ENCODE data around the gene KSR1. TPM values are rescaled to one million over a fixed set of nuclear protein-coding genes. Genes with fewer than 3 reads are reported as not detected.

Gene KSR1
- total RNA-seq, 1 donor from 2014 or later, result 40.3 TPM

DNA sequence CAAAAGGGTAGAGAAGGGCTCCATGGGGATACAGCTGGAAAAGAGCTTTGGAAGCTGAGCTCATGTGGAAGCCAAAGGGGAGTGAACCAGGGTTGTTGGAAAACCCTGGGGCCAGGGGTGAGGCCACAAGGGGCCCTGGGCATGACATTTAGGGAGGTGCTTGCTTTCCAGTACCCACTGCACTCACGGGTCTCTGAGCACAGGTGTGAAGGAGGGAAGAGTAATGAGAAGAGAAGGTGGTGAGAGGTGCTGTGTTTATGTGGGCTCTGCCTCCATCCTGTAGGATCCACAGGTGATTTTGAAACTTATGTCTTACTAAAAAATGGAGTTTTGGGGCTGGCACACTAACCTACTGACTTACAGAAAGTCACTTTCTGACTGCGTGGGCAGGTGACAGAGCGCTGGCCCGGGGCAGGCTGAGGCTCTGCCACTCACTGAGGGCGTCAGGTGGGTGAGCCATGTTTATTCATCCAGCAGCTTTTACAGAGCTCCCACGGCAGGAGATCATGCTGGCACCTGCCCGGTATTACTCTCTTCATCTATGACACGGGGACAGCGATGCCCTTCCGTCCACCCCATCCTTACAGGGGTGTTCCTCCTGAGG is 18.9 kb downstream of the KSR1 start:
- H3K4me1 ChIP-seq, result peaks cover 71% of the 10 kb centered on the region
- no peak overlapping the region for H3K27ac ChIP-seq
- no peaks in the 10 kb centered on the region for H3K9me3 ChIP-seq
- H3K4me3 ChIP-seq, result no peak overlapping the region
- TF ChIP-seq POLR2A (IDR thresholded peaks at IDR 0.05) (no peak), POLR2AphosphoS5 (IDR thresholded peaks at IDR 0.05; ENCODE audit: insufficient read depth in 1 of 2, low read depth in 1 of 2) (no peak)
- TF ChIP-seq, protein P1, sequence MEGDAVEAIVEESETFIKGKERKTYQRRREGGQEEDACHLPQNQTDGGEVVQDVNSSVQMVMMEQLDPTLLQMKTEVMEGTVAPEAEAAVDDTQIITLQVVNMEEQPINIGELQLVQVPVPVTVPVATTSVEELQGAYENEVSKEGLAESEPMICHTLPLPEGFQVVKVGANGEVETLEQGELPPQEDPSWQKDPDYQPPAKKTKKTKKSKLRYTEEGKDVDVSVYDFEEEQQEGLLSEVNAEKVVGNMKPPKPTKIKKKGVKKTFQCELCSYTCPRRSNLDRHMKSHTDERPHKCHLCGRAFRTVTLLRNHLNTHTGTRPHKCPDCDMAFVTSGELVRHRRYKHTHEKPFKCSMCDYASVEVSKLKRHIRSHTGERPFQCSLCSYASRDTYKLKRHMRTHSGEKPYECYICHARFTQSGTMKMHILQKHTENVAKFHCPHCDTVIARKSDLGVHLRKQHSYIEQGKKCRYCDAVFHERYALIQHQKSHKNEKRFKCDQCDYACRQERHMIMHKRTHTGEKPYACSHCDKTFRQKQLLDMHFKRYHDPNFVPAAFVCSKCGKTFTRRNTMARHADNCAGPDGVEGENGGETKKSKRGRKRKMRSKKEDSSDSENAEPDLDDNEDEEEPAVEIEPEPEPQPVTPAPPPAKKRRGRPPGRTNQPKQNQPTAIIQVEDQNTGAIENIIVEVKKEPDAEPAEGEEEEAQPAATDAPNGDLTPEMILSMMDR (IDR thresholded peaks at IDR 0.05), result no peak
- H3K36me3 ChIP-seq, result no peaks in the 10 kb centered on the region
- H3K27me3 ChIP-seq, result no peaks in the 10 kb centered on the region
- intact Hi-C loops (cut with DNase I), result no loop called here
- no peak for DNase-seq (ENCODE audit: extremely low spot score in 2 of 2)

DNA sequence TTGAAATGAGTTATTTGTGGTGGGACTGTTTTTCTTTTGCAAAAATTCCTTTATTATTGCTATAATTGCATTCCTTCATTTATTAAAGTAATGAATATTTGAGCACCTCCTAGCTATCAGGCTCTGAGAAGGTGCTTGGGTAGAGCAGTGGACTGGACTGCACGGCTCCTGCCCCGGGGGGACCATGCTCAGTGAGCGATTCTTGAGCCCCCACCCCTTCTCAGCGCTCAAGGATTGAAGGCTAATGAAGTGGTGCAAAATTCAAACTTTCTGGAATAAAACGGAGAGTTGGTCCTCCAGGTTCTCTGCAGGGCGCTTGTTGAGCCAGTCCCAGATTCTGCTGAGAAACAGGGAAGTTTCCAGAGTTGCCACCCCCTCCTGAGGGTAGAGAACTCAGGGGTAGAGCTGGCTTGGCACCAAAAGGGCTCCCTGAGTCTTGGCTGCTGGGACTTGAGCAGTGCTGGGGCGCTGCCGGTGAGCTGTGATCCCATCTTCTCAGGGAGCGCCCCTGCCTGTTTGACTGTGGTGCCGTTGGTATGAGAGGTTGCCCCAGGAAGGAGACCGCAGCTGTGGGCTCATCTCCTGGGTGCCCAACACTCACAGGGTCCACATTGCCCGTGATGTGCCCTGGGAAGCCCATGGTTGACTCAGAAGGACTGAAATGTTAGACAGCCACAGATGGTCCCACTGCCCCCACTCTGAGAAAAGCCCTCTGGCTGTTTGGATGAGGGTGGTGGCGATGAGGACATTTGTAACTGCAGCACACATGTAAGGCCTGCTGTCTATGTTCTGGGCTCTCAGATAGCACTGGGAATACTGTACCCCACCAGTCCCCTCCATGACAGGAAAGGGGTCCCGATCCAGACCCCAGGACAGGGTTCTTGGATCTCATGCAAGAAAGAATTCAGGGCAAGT is 20.0 kb downstream of the KSR1 start:
- Histone ChIP-seq H3K27me3 (no peaks in the 10 kb centered on the region), H3K4me3 (no peak overlapping the region), H3K9me3 (no peaks in the 10 kb centered on the region), H3K4me1 (peaks cover 65% of the 10 kb centered on the region), H3K27ac (no peak overlapping the region), H3K36me3 (no peaks in the 10 kb centered on the region)
- TF ChIP-seq, protein P1 (IDR thresholded peaks at IDR 0.05), result no peak
- TF ChIP-seq POLR2A (IDR thresholded peaks at IDR 0.05) (no peak), POLR2AphosphoS5 (IDR thresholded peaks at IDR 0.05; ENCODE audit: insufficient read depth in 1 of 2, low read depth in 1 of 2) (no peak)
- no peak for DNase-seq (ENCODE audit: extremely low spot score in 2 of 2)
- intact Hi-C loops (cut with DNase I), result no loop called here

DNA sequence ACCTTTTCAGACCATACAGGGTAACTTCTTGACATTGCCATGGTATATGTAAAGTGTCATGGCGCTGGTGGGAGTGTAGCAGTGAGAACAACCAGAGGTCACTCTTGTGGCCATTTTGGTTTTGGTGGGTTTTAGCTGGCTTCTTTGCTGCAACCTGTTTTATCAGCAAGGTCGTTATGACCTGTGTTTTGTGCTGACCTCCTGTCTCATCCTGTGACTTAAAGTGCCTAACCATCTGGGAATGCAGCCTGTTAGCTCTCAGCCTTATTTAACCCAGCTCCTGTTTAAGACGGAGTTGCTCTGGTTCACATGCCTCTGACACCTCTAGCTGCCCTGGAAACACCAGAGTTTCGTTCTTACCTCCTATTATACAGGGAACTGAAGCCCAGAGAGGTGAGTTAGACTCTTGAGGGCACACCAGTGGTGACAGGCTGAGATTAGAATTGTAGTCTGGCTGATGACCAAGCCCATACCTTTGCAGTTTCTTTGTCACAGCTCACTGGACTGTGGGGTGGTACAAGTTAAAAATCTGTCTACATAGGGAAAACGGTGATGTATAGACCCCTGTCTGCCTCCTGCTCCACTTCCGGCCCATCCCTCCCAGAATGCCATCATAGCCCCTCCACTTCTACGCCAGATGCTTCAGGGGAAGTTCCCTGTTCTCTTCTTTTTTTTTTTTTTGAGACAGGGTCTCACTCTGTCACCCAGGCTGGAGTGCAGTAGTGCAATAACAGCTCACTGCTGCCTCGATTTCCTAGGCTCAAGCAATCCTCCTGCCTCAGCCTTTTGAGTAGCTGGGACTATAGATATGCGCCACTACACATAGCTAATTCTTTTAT is 21.0 kb downstream of the KSR1 start:
- Histone ChIP-seq H3K4me3 (no peak overlapping the region), H3K4me1 (peaks cover 55% of the 10 kb centered on the region), H3K27me3 (no peaks in the 10 kb centered on the region), H3K27ac (no peak overlapping the region), H3K36me3 (no peaks in the 10 kb centered on the region), H3K9me3 (no peaks in the 10 kb centered on the region)
- TF ChIP-seq, protein P1 (IDR thresholded peaks at IDR 0.05), result no peak
- no peak for TF ChIP-seq POLR2A (IDR thresholded peaks at IDR 0.05)
- DNase-seq (ENCODE audit: extremely low spot score in 2 of 2), result no peak
- intact Hi-C loops (cut with DNase I), result no loop called here

DNA sequence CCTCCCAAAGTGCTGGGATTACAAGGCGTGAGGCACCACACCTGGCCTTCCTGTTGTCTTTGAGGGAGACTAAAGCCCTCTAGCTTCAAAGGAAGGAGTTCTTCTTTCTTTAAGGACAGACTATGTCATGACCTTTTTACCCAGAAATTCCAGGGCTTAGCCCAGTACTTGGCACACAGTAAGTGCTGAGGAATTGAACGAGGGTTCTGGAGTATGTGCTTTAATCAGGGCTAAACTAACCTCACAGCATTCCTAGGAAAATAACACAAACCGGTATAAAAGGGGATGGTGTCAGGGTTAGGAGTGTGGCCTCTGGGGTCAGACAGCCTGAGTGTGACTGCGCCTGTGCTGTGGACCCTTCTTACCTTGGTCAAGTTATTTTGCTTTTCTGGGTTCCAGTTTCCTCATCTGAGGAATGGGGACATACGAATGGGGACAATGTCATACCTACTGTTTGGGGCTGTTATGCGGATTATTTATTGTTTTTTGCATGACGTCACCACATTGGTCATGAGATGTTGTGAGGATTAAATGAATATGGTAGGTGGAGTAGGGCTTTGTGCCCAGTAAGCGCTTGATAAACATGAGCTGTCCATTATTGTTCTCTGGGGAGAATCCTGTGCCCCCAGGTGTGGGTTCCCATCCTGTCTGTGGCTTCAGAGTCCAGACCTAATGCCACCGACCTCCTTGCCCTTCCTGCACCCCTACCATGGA is 21.9 kb downstream of the KSR1 start:
- no peak for TF ChIP-seq POLR2AphosphoS5 (IDR thresholded peaks at IDR 0.05; ENCODE audit: insufficient read depth in 1 of 2, low read depth in 1 of 2)
- TF ChIP-seq, protein P1 (IDR thresholded peaks at IDR 0.05), result no peak
- no peak for DNase-seq (ENCODE audit: extremely low spot score in 2 of 2)
- no peaks in the 10 kb centered on the region for H3K36me3 ChIP-seq
- no peak overlapping the region for H3K4me3 ChIP-seq
- H3K27me3 ChIP-seq, result no peaks in the 10 kb centered on the region
- H3K4me1 ChIP-seq, result peaks cover 52% of the 10 kb centered on the region
- H3K9me3 ChIP-seq, result no peaks in the 10 kb centered on the region
- no peak overlapping the region for H3K27ac ChIP-seq
- intact Hi-C loops (cut with DNase I), result no loop called here

All from vagina (tissue), 2 donors.